Adrenal gland (tissue), 12 donors: ENCODE measurements around the gene CRADD. TPM values are rescaled to one million over a fixed set of nuclear protein-coding genes. Genes with fewer than 3 reads are reported as not detected.

Source experiments
- DNase-seq, 7 donors: peaks; one replicate each; pipeline ENCODE4 v3.0.0-alpha.2; 2019 to 2020
- H3K27ac ChIP-seq, 5 donors: fragments of 200-600 bp; sonication (generic) in 4 of 5; 1 replicate in 3 of 5; 2 replicates in 2 of 5; pipeline versions ENCODE4 v1.5.1 to v1.8.0; 2016 to 2020; ENCODE audit warnings: mild to moderate bottlenecking in 1 of 5
- H3K27me3 ChIP-seq: fragments of 200-600 bp; 2 replicates; pipeline ENCODE4 v1.8.0; 2021
- H3K36me3 ChIP-seq, 2 donors: fragments of 200-600 bp; replicated peaks in 1 of 2; 1 replicate in 1 of 2; 2 replicates in 1 of 2; pipeline versions ENCODE4 v1.5.1 to v1.8.0; 2018 to 2022
- H3K4me1 ChIP-seq, 2 donors: fragments of 200-600 bp; replicated peaks in 1 of 2; 1 replicate in 1 of 2; 2 replicates in 1 of 2; pipeline versions ENCODE4 v1.5.1 to v1.8.0; 2018 to 2021
- H3K4me3 ChIP-seq, 4 donors: fragments of 200-600 bp; sonication (generic) in 3 of 4; one replicate each; pipeline ENCODE4 v1.5.1; 2016 to 2018
- H3K9me3 ChIP-seq, 3 donors: fragments of 200-600 bp; sonication (generic) in 1 of 3; replicated peaks in 1 of 3; 1 replicate in 2 of 3; 2 replicates in 1 of 3; pipeline versions ENCODE4 v1.5.1 to v1.8.0; 2016 to 2021
- CTCF ChIP-seq, 6 experiments: fragments of 450-650 bp in 4 of 6; fragments of 200-600 bp in 2 of 6; sonication (generic) in 1 of 6; IDR thresholded peaks; 1 replicate in 5 of 6; 2 replicates in 1 of 6; pipeline versions ENCODE4 v1.5.1 to v1.8.0; 2016 to 2021; ENCODE audit warnings: antibody characterized with exemption in 6 of 6, mild to moderate bottlenecking in 2 of 6, moderate library complexity in 1 of 6
- POLR2A ChIP-seq, 2 donors: fragments of 450-650 bp; IDR thresholded peaks; one replicate each; pipeline ENCODE4 v1.6.1; 2017; ENCODE audit warnings: antibody characterized with exemption in 2 of 2, mild to moderate bottlenecking in 2 of 2, moderate library complexity in 1 of 2
- WGBS, 4 donors: extraction: QIAGEN DNeasy Blood & Tissue Kit in 2 of 4; methylation state at CpG; one replicate each; pipeline versions ENCODE4 v1.1.5 to v1.1.7; 2013 to 2017; 5-methylcytosine and 5-hydroxymethylcytosine counted together
- intact Hi-C, 2 donors: fragments of 100-400 bp; cut with DNase I; formaldehyde crosslinking; loops; one replicate each; pipeline versions ENCODE4 v1.14.1 to v1.15.0; 2022 to 2023
- polyA plus RNA-seq, 3 donors: library from polyadenylated mRNA; stranded (reverse); fragments of 200-250 nt in 2 of 3; fragments of 350-450 nt in 1 of 3; fragmentation: Illumina TruSeq in 1 of 3; extraction: RNeasy Lipid Tissue Mini Kit (QIAGEN cat#74804) in 1 of 3; gene quantifications; one replicate each; pipeline ENCODE4 v1.2.3, GENCODE V29; 2013 to 2014
- total RNA-seq, 9 donors: library from RNA; depleted of rRNA in 4 of 9; stranded (reverse); fragments of >200 nt in 4 of 9; fragments of 120-200 nt in 1 of 9; fragmentation: NEBNext Ultra II Directional in 1 of 9; extraction: Animal tissue kit (Norgen Biotek cat#: 25700) in 1 of 9; gene quantifications; one replicate each; pipeline versions ENCODE4 v1.1.0 to v1.2.4, GENCODE V29; 2013 to 2023
- donor health status: healthy with polysubstance abuse.
- donor health status: Bipolar disorder and iron deficiency.
- donor health status: DM: yes; HTN: yes; CAD: no.
- donor health status: DM: no; HTN: no; CAD: no.
- donor health status: DM: no; HTN: no; CAD: no.
- donor health status: DM: yes; HTN: yes; CAD: no.

Gene CRADD
- total and polyA plus RNA-seq, 12 donors = 7.3 to 70.1 (median 35.8) TPM

GRCh38 chr12:93833946-93834345 is 156.8 kb downstream of the CRADD start:
- Histone ChIP-seq H3K4me1 (peaks cover 0 to 14% of the 10 kb centered on the region in 2 donors), H3K4me3 (no peak overlapping the region), H3K36me3 (no peaks in the 10 kb centered on the region), H3K27ac (no peak overlapping the region), H3K27me3 (no peaks in the 10 kb centered on the region), H3K9me3 (no peaks in the 10 kb centered on the region)
- no peak for DNase-seq
- TF ChIP-seq CTCF (IDR thresholded peaks at IDR 0.05) (no peak), POLR2A (IDR thresholded peaks at IDR 0.05) (no peak)
- intact Hi-C loops = no loop called here
- 78 to 91% (median 87%) methylated on average over 6 of the region's 6 CpGs for WGBS, 4 donors

- WGBS, 4 donors = 77 to 87% (median 81%) methylated on average over 7 of the region's 7 CpGs
- no peak for DNase-seq
- no peak overlapping the region for H3K4me3 ChIP-seq
- no peak overlapping the region for H3K27ac ChIP-seq
- TF ChIP-seq CTCF (IDR thresholded peaks at IDR 0.05) (no peak), POLR2A (IDR thresholded peaks at IDR 0.05) (no peak)
- no peaks in the 10 kb centered on the region for H3K36me3 ChIP-seq
- intact Hi-C loops = no loop called here
- no peaks in the 10 kb centered on the region for H3K27me3 ChIP-seq
- H3K4me1 ChIP-seq = peaks cover 0 to 14% of the 10 kb centered on the region in 2 donors
- H3K9me3 ChIP-seq = no peaks in the 10 kb centered on the region
Observed at GRCh38 chr12:93836620-93837260, 159.6 kb downstream of the CRADD start.

GRCh38 chr12:93838193-93838592 is 161.0 kb downstream of the CRADD start:
- no peak overlapping the region for H3K4me3 ChIP-seq
- peaks cover 0 to 7% of the 10 kb centered on the region in 2 donors for H3K4me1 ChIP-seq
- intact Hi-C loops = no loop called here
- H3K27me3 ChIP-seq = no peaks in the 10 kb centered on the region
- peak in 1 of 7 donors; percentile 71 for DNase-seq
- H3K27ac ChIP-seq = peak overlapping the region in 1 of 5 donors; percentile 4
- TF ChIP-seq POLR2A (IDR thresholded peaks at IDR 0.05) (no peak), CTCF (IDR thresholded peaks at IDR 0.05) (no peak)
- no peaks in the 10 kb centered on the region for H3K9me3 ChIP-seq
- H3K36me3 ChIP-seq = no peaks in the 10 kb centered on the region
- WGBS, 4 donors = 69 to 84% (median 75%) methylated on average over 3 of the region's 3 CpGs

- TF ChIP-seq CTCF (IDR thresholded peaks at IDR 0.05) (no peak), POLR2A (IDR thresholded peaks at IDR 0.05) (no peak)
- H3K36me3 ChIP-seq = no peaks in the 10 kb centered on the region
- DNase-seq = no peak
- 79 to 97% (median 87%) methylated on average over 4 of the region's 4 CpGs for WGBS, 4 donors
- H3K4me3 ChIP-seq = no peak overlapping the region
- H3K27me3 ChIP-seq = no peaks in the 10 kb centered on the region
- H3K4me1 ChIP-seq = peaks cover 2 to 10% of the 10 kb centered on the region in 2 donors
- H3K27ac ChIP-seq = no peak overlapping the region
- intact Hi-C loops = no loop called here
- no peaks in the 10 kb centered on the region for H3K9me3 ChIP-seq
Observed at GRCh38 chr12:93839064-93839463, 161.9 kb downstream of the CRADD start.
